ENCODE measurements around the gene ITPRIPL2.

The ITPRIPL2 gene

DNA sequence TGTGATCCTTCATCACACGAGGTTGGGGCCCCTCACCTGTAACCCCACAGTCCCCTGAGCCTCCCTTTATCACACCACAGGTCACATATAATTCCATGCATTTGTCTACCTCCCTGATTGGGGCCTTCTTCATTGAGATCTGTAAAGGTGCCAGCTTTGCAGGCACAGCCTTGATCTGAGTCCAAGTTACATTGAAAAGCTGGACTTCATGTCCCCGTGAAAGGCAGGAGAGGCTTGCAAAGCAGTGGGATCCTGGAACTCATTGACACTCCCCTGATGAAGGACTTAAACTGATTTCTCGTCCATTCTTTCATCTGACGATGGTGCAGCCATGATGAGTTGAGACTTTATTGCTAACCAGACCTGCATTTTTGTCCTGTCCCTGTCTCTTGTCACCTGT is 50.5 kb downstream of the ITPRIPL2 start:
- Mint-ChIP-seq H3K36me3 (ENCODE audit: low read depth) (no peaks in the 10 kb centered on the region), H3K27me3 (peaks cover 7% of the 10 kb centered on the region), H3K4me3 (no peak overlapping the region), H3K9me3 (peaks cover 5% of the 10 kb centered on the region), H3K4me1 (ENCODE audit: low read depth) (no peaks in the 10 kb centered on the region), H3K27ac (no peak overlapping the region)

DNA sequence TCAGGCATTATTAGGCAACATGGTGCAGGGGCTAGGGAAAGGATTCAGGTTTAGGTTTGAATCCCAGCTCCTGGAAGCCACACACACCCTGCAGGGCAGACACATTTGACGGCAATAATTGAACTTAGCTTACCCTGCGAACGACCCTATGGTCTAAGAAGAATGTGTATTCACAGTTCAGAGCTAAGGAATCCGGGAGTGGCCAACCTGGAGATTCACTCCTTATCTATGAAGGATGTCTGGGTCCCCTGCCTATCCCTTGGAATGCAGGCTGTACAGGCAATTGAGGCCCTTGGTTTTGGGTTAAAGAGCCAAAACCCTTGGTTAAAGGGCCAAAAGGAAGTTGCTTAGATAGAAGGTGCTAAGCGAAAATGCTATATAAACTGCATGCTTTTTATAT is 51.3 kb downstream of the ITPRIPL2 start:
- Mint-ChIP-seq H3K4me1 (ENCODE audit: low read depth) (peaks cover 3% of the 10 kb centered on the region), H3K27ac (no peak overlapping the region), H3K9me3 (peaks cover 5% of the 10 kb centered on the region), H3K36me3 (ENCODE audit: low read depth) (no peaks in the 10 kb centered on the region), H3K27me3 (peaks cover 15% of the 10 kb centered on the region), H3K4me3 (no peak overlapping the region)

DNA sequence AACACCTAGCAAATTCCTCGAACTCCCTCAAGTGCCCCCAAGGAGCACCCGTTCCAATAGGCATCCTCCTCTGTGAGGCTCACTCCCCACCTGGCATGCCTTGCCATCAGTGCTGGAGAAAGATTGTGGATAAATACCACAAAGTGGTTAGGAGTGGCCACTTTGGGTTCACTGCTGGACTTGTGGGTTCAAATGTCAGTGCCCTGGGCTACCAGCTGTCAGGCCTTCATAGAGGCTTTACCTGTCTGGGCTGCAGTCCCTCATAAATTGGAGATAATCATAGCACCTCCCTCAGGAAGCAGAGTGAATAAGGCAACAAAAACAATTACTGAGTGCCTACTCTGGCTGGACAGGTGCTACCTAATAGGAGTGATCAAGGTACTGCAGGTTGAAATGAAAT is 52.7 kb downstream of the ITPRIPL2 start:
- no peak overlapping the region for H3K27ac Mint-ChIP-seq
- no peaks in the 10 kb centered on the region for H3K36me3 Mint-ChIP-seq (ENCODE audit: low read depth)
- H3K4me3 Mint-ChIP-seq = no peak overlapping the region
- H3K4me1 Mint-ChIP-seq (ENCODE audit: low read depth) = peaks cover 3% of the 10 kb centered on the region
- peaks cover 5% of the 10 kb centered on the region for H3K9me3 Mint-ChIP-seq
- H3K27me3 Mint-ChIP-seq = peaks cover 20% of the 10 kb centered on the region

DNA sequence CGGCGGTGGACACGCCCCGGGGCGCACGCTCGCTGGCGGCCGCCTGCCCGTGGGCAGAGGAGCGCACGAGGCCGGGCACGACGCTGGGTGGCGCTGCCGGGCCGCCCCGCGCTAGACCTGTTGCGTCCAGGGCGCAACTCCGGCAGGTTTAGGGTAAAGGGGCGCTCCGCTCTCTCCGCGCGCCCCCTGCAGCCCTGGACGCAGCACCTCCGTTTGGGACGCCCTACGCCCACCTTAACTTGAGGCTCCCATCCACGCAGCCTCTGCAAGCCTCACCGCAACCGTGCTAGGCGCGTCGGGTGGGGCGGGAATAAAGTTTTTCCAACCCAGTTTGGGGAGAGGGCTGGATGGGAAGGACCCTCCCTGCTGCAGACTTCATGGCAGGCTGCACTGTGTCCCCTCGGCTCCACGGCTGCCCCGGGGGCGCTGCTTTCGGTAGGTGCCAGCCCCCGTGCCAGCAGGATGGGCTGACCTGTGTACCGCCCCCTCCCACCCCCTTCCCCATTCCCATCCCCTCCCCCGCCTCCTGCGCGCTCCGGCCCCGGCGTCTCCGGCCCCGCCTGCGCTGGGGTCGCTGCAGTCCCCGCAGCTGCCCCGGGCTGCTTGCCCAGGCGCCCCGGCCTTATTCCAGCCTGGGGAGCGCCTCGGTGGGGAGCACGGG is 54.1 kb downstream of the ITPRIPL2 start, which contains the start of gene SYT17:
TSS of gene SYT17 (plus strand) at position 531 of the 661 bp plus-strand sequence. CDS start 407 bp downstream, outside the sequence.
- peaks cover 20% of the 10 kb centered on the region for H3K27me3 Mint-ChIP-seq
- peaks cover 3% of the 10 kb centered on the region for H3K4me1 Mint-ChIP-seq (ENCODE audit: low read depth)
- H3K4me3 Mint-ChIP-seq = no peak within 1 kb of the TSS

DNA sequence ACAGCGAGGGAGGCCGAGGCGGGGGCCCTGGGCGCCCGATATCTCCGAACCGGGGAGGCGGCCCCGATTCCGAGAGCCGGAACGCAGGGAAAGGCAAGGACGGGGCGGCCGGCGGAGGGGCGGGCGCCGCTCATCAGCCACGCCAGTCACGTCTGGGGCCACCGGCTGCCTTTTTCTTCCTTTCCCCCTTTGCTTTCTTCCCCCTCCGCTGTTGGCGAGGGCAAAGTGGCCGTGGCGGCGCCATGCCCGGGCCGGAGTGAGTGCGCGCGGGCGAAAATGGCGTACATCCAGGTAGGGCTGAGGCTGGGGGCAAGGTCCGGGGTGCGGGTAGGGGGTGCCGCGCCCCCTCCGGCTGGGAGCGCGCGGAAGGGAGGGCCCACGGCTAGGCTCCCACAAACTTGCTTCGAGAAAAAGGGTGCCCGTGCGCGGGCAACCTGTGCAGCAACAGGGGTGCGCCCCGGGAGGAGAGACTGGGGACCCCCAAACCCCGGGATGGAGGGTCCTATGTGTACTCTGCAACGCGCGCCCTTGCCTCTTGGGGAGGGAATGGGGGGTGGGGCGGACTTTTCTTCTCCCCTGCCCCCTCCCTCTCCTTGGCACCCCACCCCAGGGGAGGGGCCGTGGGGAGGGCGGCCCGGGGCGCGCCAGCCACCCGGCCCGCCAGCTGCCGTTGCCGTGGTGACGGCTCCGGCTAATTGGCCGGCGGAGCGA is 54.8 kb downstream of the ITPRIPL2 start:
- Mint-ChIP-seq H3K9me3 (no peaks in the 10 kb centered on the region), H3K4me3 (no peak overlapping the region), H3K27me3 (peaks cover 23% of the 10 kb centered on the region), H3K36me3 (ENCODE audit: low read depth) (no peaks in the 10 kb centered on the region), H3K4me1 (ENCODE audit: low read depth) (peaks cover 3% of the 10 kb centered on the region), H3K27ac (no peak overlapping the region)

More for the DNA sequence above, 54.1 kb downstream of the ITPRIPL2 start, which contains the start of gene SYT17:
- H3K36me3 Mint-ChIP-seq (ENCODE audit: low read depth) = no peaks in the 10 kb centered on the region
- no peak within 1 kb of the TSS for H3K27ac Mint-ChIP-seq
- H3K9me3 Mint-ChIP-seq = peaks cover 5% of the 10 kb centered on the region

DNA sequence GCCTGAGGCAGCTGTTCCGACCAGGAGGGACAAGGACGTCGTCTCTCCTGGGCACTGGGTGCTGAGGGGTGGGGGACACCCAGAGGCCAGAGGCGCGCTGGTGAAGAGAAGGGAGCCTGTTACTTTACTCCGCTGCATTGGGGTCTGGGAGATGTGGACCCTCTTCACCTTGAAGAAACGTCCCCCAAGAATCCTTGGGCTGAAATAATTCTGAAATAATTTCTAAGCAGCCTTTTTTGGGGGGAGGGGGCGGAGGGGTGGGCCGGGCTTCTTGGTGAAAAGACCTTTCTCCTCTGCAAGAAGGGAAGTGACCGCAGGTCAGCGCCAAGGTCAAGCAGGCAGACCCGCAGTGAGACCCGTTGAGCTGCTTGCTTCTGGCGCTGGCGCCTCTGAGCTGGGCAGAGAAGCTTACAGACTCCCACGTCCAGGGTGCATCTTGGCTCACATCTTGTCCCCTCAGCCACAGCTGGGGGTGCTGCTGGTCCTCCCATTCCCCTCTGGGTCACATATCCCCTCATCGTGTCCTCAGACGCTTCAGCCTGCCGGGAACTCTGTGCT is 55.4 kb downstream of the ITPRIPL2 start:
- Mint-ChIP-seq H3K4me1 (ENCODE audit: low read depth) (peaks cover 3% of the 10 kb centered on the region), H3K4me3 (peak overlapping the region; percentile 58), H3K36me3 (ENCODE audit: low read depth) (no peaks in the 10 kb centered on the region), H3K27ac (no peak overlapping the region), H3K27me3 (peaks cover 26% of the 10 kb centered on the region), H3K9me3 (no peaks in the 10 kb centered on the region)

DNA sequence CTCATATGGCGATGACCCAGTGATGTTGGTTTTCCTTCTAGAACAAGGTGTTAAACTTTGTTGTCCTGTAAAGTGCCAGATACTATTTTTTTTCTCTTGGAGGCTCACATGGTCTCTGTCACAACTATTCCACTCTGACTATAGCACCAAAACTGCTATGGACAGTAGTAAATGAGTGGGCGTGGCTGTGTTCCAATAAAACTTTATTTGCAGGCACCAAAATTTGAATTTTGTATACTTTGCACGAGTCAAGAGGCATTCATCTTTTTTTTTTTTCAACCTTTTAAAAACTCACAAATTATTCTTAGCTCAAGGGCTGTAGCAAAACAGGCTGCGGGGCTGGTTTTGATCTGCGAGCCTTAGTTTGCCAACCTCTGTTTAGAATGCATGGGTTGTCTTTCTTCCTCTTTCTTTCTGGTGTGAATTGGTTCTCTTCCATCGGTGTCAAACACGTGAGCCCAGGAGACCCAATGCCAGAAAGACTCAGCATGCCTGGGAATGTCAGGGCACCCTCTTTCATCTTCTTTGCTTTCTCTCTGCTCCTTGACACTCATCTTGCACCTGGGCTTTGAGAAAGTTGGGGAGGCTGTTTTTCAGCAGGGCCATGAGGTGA is 56.4 kb downstream of the ITPRIPL2 start:
- H3K4me3 Mint-ChIP-seq = no peak overlapping the region
- H3K36me3 Mint-ChIP-seq (ENCODE audit: low read depth) = no peaks in the 10 kb centered on the region

More for the DNA sequence above, 56.4 kb downstream of the ITPRIPL2 start:
- Mint-ChIP-seq H3K27me3 (peaks cover 22% of the 10 kb centered on the region), H3K27ac (no peak overlapping the region), H3K4me1 (ENCODE audit: low read depth) (peaks cover 3% of the 10 kb centered on the region), H3K9me3 (no peaks in the 10 kb centered on the region)
